Activated T-helper 1 cell treated with Interleukin-2 at 50 U/mL for 16 hours (primary cell): ENCODE results near the gene RBFOX2.
"Not testable (repeated sequence)": the region's sequence is repeated elsewhere in the genome, so short reads cannot be mapped to it uniquely, and the experiment has no call there.

Source experiments
- DNase-seq: peaks from one replicate; pipeline ENCODE4 v3.0.0-alpha.2; 2020; ENCODE audit warnings: low read depth

RBFOX2 gene

DNA sequence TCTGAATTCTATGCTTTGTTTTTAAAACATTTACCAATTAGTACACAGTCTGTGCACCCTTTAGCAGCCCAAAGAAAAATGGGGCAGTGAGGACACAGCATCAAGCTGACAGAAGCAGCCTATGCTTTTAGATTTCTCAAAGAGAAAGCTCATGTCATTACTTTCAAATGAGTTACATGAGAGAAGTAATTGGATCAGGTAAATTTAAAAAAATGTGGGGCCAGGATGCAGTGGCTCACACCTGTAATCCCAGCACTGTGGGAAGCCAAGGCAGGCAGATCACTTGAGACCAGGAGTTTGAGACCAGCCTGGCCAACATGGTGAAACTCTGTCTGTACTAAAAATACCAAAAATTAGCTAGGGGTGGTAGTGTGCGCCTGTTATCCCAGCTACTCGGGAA is 253.3 kb downstream of the RBFOX2 start:
- no peak for DNase-seq

- no peak for DNase-seq
Observed at GRCh38 chr22:35769974-35770373, 258.6 kb downstream of the RBFOX2 start.

DNA sequence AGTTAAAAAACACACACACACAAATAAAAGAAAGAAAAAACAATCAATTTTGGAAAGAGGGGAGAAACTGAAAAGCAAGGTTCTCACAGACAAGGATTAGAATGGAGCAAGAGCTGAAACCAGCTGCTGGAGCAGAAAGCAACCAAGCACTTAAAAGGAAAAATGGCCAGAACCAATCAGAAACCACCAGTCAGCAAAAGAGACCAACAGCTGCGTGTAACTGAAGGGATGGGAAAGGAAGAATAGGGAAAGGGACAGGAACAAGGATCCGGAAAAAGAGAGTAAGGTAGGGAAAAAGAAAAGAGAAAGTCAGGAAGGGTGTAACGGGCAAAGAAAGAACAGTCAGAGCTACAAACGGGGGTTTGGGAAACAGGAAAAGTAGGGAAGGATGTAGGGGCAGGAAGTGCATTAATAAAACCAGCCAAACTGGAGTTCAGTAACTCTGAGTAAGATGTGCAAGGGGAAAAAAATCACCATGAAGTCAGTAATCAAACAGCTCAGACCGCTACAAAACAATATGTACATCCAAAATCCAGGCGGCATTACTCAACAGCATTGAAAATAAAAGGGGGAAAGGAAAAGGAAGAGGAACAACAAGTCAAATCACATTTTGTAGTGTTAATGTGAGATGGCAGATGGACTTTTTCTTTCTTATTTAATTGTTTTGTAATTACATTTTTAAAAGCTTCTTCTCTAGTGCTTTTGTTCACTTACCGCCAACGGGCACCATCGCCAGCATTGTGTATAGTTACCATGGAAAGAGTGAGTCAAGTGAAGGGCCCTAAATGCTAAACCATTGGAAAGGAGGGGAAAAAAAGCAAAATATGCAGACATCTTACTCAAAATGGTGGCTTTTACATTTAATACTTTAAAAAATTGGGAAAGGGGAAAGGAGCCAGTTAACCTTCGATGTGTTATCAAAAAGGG is 261.7 kb downstream of the RBFOX2 start:
- no peak for DNase-seq

DNA sequence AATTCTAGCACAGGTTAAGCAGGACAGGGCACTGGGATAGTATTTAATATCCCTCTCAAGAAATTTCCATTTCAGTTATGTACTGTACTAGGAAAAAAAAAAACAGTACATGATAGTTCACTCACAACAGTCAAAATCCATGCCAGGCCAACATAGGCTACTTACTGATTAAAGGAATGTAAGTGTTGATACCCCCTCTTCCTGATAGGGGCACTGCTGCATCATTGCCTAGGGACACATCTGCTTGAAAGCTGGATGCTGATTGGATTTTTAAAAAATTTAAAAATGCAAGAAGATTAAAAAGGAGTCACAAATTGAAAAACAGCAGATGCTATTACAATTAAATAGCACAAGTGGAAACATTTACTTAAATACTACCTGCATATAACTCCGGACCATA is 267.6 kb downstream of the RBFOX2 start:
- no peak for DNase-seq

DNA sequence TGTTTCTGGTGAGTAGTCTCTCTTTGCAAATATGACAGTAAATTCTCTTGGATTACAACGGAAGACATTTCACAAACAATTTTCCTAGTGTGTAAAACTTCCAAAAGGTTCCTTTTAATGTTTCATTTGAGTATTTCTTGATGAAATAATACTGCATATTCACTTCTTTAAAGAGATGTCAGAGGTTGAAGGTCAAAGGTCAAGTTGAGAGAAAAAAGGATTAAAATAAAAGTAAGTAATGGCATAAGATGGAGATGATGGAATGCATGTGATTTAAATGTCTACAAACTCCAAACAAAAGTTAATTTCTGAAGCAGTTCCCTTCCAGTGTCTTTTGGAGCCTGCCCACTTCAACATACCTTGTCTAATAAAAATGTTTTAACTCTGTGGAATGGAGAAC is 270.2 kb downstream of the RBFOX2 start:
- DNase-seq: no peak

DNA sequence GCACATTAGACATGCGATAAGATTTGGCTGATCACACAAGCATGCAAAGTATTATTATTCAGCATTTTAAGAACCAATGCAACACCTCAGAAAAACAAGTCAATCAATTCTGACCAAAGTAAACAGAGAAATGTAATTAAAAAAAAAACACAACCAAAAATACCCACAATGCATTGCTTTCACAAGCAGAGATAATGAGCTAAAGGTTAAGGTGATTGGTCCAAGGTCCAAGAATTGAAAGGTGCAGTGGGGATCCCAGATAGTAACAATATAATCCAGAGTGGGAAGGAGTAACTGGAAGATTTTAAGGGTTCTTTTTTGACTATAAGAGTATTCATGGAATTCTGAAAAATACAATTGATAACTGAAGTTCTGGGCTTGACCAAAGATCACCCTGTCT is 271.9 kb downstream of the RBFOX2 start:
- no peak for DNase-seq

DNA sequence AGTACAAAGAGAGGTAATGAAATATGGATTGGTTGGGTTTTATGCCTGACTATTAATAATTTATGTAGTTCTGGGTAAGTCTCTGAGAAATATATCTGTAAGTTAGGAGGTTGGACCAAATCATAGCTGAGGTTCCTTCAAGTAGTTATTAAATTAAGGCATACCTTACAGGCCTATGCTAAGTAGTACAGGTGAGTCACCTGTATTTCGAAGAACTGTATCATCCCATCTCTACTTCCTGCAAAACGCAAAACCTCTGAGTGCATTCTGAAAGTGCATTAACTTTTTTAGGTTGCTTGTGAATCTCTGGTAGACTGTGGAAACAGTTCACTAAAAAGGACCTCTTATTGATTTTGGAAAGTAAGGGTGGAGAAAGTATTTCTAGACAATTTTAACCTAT is 273.9 kb downstream of the RBFOX2 start:
- DNase-seq: no peak

GRCh38 chr22:35752863-35753189 is 275.8 kb downstream of the RBFOX2 start:
- DNase-seq: no peak

- DNase-seq: no peak
Observed at GRCh38 chr22:35752006-35752862, 276.4 kb downstream of the RBFOX2 start.

- no peak for DNase-seq
Observed at GRCh38 chr22:35749808-35750207, 278.8 kb downstream of the RBFOX2 start.

GRCh38 chr22:35746946-35747703 is 281.5 kb downstream of the RBFOX2 start:
- DNase-seq: no peak

- no peak for DNase-seq
Observed at GRCh38 chr22:35746248-35746647, 282.4 kb downstream of the RBFOX2 start.

- DNase-seq: no peak
Observed at GRCh38 chr22:35743326-35743860, 285.2 kb downstream of the RBFOX2 start.

DNA sequence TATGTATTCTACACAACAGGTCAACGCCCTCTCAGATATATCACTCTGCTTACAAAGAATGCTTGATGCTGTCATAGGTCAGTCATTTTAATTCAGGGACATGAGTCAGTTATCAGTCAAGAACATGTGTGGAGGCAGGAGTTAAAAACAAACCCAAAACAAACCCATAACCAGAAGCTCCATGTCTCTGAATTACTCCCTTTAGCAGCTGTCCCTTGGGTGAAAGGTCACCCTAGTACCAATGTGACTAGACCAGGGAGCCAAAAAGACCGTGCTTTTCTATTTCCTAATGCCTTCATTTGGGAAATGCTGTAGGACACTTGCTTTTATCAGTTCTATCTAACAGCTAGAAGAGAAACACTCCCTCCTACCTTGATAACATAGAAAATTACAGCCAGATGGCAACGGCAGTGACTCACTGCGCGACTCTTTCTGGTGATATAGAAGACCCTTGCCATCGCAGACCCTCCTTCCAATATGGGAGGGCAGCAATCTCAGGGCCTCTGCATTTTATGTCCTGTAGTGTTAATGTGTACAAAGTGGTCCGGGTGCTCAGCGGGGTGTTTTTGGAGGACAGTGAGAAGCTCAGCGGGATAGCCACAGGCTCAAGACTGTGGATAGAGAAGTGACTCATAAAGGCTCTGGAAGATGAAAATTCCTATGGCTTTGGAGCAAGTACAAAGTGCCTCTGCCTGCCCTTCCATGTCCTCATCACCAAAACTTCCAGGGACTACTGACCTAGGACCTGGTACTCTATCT is 286.1 kb downstream of the RBFOX2 start:
- DNase-seq: no peak

DNA sequence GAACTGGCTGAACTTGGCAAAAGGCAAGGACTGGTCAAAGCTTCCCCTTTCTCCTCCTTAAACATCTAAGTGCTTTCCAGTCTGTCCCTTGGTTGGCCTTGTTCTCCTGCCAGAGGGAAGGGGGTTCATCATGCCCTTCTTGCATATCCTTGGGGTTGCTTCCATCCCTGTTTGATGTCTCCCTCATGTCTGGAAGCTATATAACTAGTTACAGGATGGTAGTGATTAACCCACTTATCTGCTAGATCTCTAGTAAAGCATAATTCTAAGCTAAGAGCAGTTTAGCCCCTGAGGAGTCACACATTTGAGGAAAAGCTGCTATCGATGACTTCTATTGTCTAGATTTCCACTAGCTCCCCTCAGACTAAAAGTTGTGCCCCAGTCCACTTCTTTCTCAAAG is 288.0 kb downstream of the RBFOX2 start:
- DNase-seq: no peak

DNA sequence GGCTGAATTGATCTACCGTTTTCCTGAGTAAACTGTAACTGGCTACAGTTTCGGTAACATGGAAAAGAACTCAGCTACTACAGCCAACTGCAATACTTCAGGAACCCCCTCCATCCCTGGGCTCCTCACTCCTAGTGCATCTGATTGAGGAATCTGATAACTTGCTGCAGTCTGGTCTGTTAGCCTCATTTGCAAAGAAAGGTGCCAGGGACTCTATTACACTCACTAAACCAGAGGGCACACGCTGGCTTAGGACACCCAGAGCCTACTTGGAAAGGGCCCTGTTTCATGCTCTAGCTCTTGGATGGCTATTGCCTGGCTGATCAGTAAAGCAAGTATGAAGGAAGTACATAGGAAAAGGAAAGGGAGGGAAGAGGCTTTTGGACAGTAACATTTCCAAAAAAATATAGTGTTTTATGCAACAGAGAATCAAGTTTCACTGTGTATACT is 288.7 kb downstream of the RBFOX2 start:
- no peak for DNase-seq

DNA sequence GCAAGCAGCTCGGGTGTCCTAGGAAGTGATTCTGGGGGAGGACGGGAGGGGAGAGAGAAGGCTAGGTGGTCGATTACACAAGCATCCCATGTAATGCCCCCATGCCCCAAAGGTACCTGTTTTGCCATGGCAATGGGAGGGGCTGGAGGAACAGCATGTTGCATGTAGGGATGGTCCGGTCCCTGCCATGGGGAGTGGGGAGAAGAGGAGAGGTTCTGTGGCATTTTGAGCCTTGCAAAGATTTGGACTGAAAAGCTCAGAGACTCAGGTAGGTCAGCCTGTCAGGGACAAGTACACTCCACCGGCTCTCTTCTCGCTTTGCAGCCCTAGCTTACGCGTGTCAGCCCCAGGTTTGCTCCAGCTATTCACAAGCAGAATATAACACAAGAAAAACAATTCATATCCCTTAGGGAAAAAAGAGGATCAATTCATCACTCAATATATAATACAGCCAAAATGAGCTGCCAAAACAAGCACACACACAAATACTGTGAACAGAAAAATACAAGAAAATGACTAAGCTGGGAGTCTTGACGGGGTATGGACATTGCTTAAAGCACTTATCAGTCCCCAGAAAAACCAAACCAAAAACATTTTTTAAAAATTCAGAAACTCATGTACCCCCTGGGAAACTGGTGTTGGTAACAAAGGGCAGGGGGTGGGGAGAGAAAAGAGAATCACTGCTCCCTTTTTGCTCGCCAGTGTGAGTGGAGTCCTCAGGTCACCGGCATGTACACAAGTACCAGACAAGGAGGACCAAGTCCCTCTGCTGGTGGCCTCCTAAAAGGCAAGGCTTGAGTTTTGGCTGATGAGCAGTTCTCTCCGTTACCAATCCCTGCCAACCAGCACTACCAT is 289.3 kb downstream of the RBFOX2 start:
- no peak for DNase-seq

- DNase-seq: not testable (repeated sequence)
Observed at GRCh38 chr22:35737886-35738285, 290.7 kb downstream of the RBFOX2 start.

GRCh38 chr22:35736701-35737100 is 291.9 kb downstream of the RBFOX2 start:
- no peak for DNase-seq

DNA sequence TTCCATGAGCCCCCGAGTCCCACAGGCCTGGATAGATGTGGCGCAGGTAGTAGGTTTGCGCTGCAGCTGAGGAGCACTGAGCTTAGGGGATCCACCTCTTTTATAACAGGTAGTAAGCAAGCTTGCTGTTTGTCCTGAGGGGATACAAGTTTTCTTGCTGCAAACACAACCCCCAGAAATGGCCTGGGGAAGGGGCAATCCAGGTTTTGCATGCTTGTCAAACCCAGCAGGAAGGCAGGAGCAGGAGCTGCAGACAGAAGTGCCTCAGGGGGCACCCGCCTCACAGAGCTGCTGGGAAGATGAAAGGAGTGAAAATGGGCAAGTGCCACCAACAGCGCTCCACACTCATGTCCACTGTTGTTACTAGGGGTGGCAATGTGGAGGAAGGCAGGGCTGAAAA is 292.5 kb downstream of the RBFOX2 start:
- no peak for DNase-seq
